NCI-H1436 (cell line): ENCODE data around the gene EPHA7.

Experiments
- DNase-seq: peaks from one replicate; lab custom pipeline; 2025; lab: John Stamatoyannopoulos, UW

EPHA7 gene

GRCh38 chr6:93419304-93420162, at the start of gene EPHA7:
Gene EPHA7 (minus strand): TSS chr6:93419559. CDS start chr6:93419341, 218 bp downstream.
- DNase-seq, result peak; percentile 97

- no peak for DNase-seq
Observed at GRCh38 chr6:93468291-93468690, 48.9 kb upstream of the EPHA7 start.

GRCh38 chr6:93454533-93454932, 35.2 kb upstream of the EPHA7 start:
- no peak for DNase-seq

- DNase-seq, result no peak
Observed at GRCh38 chr6:93453956-93454355, 34.6 kb upstream of the EPHA7 start.

GRCh38 chr6:93447874-93448273, 28.5 kb upstream of the EPHA7 start:
- no peak for DNase-seq

- no peak for DNase-seq
Observed at GRCh38 chr6:93437491-93437890, 18.1 kb upstream of the EPHA7 start.

- no peak for DNase-seq
Observed at GRCh38 chr6:93433592-93433991, 14.2 kb upstream of the EPHA7 start.

GRCh38 chr6:93424303-93425064, 5.1 kb upstream of the EPHA7 start:
- DNase-seq, result no peak

GRCh38 chr6:93423542-93423941, 4.2 kb upstream of the EPHA7 start:
- DNase-seq, result peak; percentile 56

- no peak for DNase-seq
Observed at GRCh38 chr6:93420163-93420795, 920 bp upstream of the EPHA7 start.

GRCh38 chr6:93418408-93419303, 703 bp downstream of the EPHA7 start:
- peak; percentile 69 for DNase-seq

GRCh38 chr6:93418033-93418407, 1.3 kb downstream of the EPHA7 start:
- no peak for DNase-seq

- peak; percentile 68 for DNase-seq
Observed at GRCh38 chr6:93417421-93418013, 1.8 kb downstream of the EPHA7 start.

- DNase-seq, result peak; percentile 68
Observed at GRCh38 chr6:93416571-93417420, 2.6 kb downstream of the EPHA7 start.

GRCh38 chr6:93413190-93413589, 6.2 kb downstream of the EPHA7 start:
- DNase-seq, result no peak

GRCh38 chr6:93412452-93412851, 6.9 kb downstream of the EPHA7 start:
- no peak for DNase-seq

- peak; percentile 20 for DNase-seq
Observed at GRCh38 chr6:93407186-93407585, 12.2 kb downstream of the EPHA7 start.

- DNase-seq, result no peak
Observed at GRCh38 chr6:93403390-93403789, 16.0 kb downstream of the EPHA7 start.

GRCh38 chr6:93398723-93399122, 20.6 kb downstream of the EPHA7 start:
- no peak for DNase-seq

GRCh38 chr6:93394471-93394870, 24.9 kb downstream of the EPHA7 start:
- DNase-seq, result no peak
